Activated T-cell treated with anti-CD3 and anti-CD28 coated beads, Interleukin-2, amount 50 U/mL, for 48 hours (primary cell): ENCODE results near the gene NOCT.
"Not testable (repeated sequence)": the region's sequence is repeated elsewhere in the genome, so short reads cannot be mapped to it uniquely, and the experiment has no call there.

Source experiments
- DNase-seq, 2 experiments: peaks; one replicate each; pipeline ENCODE4 v3.0.0-alpha.2; 2020

Gene NOCT

GRCh38 chr4:139053909-139054308 lies 38.3 kb downstream of the NOCT start:
- no peak for DNase-seq

GRCh38 chr4:139054791-139055505 lies 39.4 kb downstream of the NOCT start:
- DNase-seq, result no peak

- not testable (repeated sequence) for DNase-seq
Measured at GRCh38 chr4:139059026-139059425, 43.4 kb downstream of the NOCT start.

- no peak for DNase-seq
Measured at GRCh38 chr4:139060591-139060990, 45.0 kb downstream of the NOCT start.

- DNase-seq, result no peak
Measured at GRCh38 chr4:139076016-139076744, 60.6 kb downstream of the NOCT start.

GRCh38 chr4:139077567-139078355 lies 62.2 kb downstream of the NOCT start:
- no peak for DNase-seq

- DNase-seq, result no peak
Measured at GRCh38 chr4:139078926-139079325, 63.3 kb downstream of the NOCT start.

GRCh38 chr4:139082750-139083606 lies 67.4 kb downstream of the NOCT start:
- DNase-seq, result peak; percentile 92

- peak; percentile 81 to 84 for DNase-seq
Measured at GRCh38 chr4:139083607-139083955, 68.0 kb downstream of the NOCT start.

- peak; percentile 84 to 90 for DNase-seq
Measured at GRCh38 chr4:139083956-139084803, 68.6 kb downstream of the NOCT start.

GRCh38 chr4:139084804-139085093 lies 69.2 kb downstream of the NOCT start:
- DNase-seq, result no peak

GRCh38 chr4:139085141-139085540 lies 69.6 kb downstream of the NOCT start:
- DNase-seq, result no peak

GRCh38 chr4:139092271-139092670 lies 76.7 kb downstream of the NOCT start:
- DNase-seq, result no peak
